RWPE1 (cell line): ENCODE data around the gene NUBPL.

Experiments
- CTCF ChIA-PET: fragments of 350-600 bp; sonication (Branson Sonifier 250); formaldehyde crosslinking; extraction: SDS; loops from one replicate; lab custom pipeline; 2021; lab: Yijun Ruan, JAX
- POLR2A ChIA-PET: fragments of 400-600 bp; formaldehyde crosslinking; extraction: SDS; loops from one replicate; lab custom pipeline; 2020; ENCODE audit warnings: antibody characterized with exemption; ENCODE audit not compliant: low non-redundant PET; lab: Yijun Ruan, JAX
- DNase-seq: peaks from one replicate; pipeline ENCODE4 v3.0.0; 2012; ENCODE audit warnings: low spot score
- H3K27ac ChIP-seq: fragments of 450-650 bp; 2 replicates; pipeline ENCODE4 v1.5.1; 2017
- TF ChIP-seq, protein P1 (sequence below): fragments of 450-650 bp; conservative IDR thresholded peaks from 2 replicates; pipeline ENCODE4 v1.5.1; 2017; ENCODE audit warnings: low read depth, mild to moderate bottlenecking

The NUBPL gene

DNA sequence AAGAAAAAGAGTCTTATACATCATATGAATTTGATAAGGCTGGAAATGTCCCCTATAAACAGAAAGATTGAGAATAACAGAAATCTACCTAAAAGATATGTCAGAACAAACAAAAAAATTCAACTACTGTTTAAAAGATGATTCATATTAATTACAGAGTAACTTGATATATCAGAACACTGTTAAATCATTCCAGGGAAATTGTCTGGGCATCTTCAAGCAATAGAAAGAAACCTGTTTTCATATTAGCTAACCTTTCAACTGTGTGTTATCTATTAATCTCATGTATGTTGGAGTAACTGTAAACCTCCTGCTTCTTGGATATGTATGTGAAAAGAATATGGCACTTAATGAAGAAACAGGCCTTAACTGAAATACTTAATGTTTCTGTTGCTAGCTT, 96.7 kb downstream of the NUBPL start:
- POLR2A ChIA-PET: no interaction called here
- CTCF ChIA-PET: no interaction called here

DNA sequence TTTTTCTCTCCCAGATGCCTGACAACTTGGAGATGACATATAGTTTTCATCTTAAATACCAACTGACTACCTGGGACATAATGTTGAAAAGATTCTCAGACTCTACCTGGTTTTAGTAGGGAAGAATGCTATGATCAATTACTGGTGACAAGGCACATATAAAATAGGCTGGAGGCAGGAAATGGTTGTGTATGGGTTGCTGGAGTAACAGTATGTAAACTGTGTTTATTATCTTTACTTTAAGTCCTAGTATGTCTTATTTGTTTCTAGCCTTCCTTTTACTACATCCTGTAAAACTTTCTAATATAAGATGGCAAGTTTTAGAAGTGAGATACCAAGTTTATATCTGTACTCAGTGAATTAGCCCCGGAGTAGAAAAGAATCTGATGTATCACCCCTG, 98.1 kb downstream of the NUBPL start:
- no peak for DNase-seq
- no peak overlapping the region for H3K27ac ChIP-seq
- TF ChIP-seq, protein P1, sequence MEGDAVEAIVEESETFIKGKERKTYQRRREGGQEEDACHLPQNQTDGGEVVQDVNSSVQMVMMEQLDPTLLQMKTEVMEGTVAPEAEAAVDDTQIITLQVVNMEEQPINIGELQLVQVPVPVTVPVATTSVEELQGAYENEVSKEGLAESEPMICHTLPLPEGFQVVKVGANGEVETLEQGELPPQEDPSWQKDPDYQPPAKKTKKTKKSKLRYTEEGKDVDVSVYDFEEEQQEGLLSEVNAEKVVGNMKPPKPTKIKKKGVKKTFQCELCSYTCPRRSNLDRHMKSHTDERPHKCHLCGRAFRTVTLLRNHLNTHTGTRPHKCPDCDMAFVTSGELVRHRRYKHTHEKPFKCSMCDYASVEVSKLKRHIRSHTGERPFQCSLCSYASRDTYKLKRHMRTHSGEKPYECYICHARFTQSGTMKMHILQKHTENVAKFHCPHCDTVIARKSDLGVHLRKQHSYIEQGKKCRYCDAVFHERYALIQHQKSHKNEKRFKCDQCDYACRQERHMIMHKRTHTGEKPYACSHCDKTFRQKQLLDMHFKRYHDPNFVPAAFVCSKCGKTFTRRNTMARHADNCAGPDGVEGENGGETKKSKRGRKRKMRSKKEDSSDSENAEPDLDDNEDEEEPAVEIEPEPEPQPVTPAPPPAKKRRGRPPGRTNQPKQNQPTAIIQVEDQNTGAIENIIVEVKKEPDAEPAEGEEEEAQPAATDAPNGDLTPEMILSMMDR: no peak
- POLR2A ChIA-PET: no interaction called here
- CTCF ChIA-PET: interaction anchor here (0.6 kb wide), 1 partner anchor 269 kb away, joined by 3 read pairs; no protein-coding TSS in a partner anchor

More for the DNA sequence above, 96.7 kb downstream of the NUBPL start:
- DNase-seq: no peak
- no peak overlapping the region for H3K27ac ChIP-seq
- TF ChIP-seq, protein P1: no peak

DNA sequence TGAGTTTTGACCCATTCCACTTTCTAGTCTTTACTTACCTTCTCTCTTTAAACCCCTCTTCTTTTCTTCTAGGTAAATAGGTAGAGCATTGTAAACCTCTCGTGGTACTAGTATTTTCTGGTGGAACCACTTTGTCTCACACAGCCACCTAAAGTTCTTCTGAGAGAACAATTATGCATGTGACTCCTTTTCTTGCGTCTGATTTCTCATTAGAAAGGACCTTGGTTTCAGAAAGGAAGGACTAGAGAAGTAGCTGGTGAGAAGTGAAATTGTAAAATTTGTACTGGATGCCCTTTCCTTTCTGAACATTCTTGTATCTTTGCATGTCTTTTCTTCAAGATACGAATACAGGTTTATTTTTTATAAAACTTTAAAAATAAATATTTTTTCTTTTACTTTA, 99.0 kb downstream of the NUBPL start:
- no peak overlapping the region for H3K27ac ChIP-seq
- CTCF ChIA-PET: interaction anchor here (0.6 kb wide), 1 partner anchor 58 kb away, joined by 3 read pairs; no protein-coding TSS in a partner anchor
- TF ChIP-seq, protein P1: no peak
- DNase-seq: no peak
- POLR2A ChIA-PET: no interaction called here

DNA sequence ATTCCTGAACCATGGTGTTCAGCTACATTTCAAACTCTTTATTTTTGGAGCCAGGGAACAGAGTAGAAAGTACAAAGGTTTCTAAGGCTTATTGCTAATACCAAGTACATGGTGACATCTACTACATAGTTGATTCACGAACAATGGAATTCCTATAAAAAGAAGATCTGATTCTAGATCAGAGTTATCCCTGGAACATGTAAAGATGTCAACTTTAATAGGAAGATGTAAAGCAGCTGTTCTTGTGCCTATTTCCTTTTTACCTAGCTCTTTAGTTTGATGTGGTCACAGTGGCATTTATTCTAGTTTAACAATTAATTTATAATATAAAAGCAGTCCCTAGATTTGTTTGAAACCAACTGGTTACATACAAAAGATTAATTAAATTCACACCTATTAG, 99.5 kb downstream of the NUBPL start:
- TF ChIP-seq, protein P1: no peak
- DNase-seq: no peak
- POLR2A ChIA-PET: no interaction called here
- no peak overlapping the region for H3K27ac ChIP-seq
- CTCF ChIA-PET: interaction anchor here (0.6 kb wide), 1 partner anchor 58 kb away, joined by 3 read pairs; no protein-coding TSS in a partner anchor

DNA sequence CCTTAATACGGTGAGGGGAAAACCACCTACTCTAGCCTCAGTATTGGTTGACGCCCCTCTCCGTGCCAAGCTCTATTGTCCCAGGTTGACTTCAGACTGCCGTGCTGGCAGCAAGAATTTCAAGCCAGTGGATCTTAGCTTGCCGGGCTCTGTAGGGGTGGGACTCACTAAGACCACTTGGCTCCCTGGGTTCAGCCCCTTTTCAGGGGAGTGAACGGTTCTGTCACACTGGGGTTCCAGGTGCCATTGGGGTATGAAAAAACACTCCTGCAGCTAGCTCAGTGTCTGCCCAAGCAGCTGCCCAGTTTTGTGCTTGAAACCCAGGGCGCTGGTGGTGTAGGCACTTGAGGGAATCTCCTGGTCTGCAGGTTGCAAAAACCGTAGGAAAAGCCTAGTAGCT, 107.1 kb downstream of the NUBPL start:
- TF ChIP-seq, protein P1: no peak
- H3K27ac ChIP-seq: no peak overlapping the region
- CTCF ChIA-PET: no interaction called here
- DNase-seq: no peak
- POLR2A ChIA-PET: no interaction called here

DNA sequence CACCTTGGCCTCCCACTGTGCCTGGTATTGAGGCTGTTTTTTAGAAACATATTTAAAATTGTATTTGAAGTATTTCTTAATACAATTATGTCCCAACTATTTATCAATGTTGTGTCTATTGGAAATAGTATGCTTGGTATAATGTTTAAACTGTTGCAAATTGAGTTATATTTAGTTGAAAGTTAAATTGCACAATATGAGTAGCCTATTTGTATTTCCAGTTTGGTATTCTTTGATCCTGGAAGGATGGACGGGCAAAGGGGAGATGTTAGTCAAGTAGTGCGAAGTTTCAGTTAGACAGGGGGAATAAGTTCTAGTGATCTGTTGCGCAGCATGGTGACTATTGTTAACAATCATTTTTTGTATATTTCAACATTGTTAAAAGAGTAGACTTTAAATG, 111.5 kb downstream of the NUBPL start:
- H3K27ac ChIP-seq: no peak overlapping the region
- ChIA-PET POLR2A (no interaction called here), CTCF (no interaction called here)
- TF ChIP-seq, protein P1: no peak
- DNase-seq: no peak
